Neuronal stem cell (in vitro differentiated cells): ENCODE data around the gene DPP9.
A peak's percentile ranks its signal among the peaks of the same experiment; 100 is the strongest.

Experiments used
- DNase-seq: peaks from one replicate; pipeline ENCODE4 v3.0.0-alpha.2; 2013; ENCODE audit warnings: low spot score
- H2AFZ ChIP-seq: one replicate; pipeline ENCODE4 v1.6.1; 2013; ENCODE audit warnings: mild to moderate bottlenecking, low read length, inconsistent platforms
- H2AK5ac ChIP-seq: 2 replicates; pipeline ENCODE4 v1.6.1; 2013; ENCODE audit warnings: low read depth, mild to moderate bottlenecking, inconsistent platforms, low read length, moderate library complexity, mixed read lengths
- H2BK120ac ChIP-seq: 2 replicates; pipeline ENCODE4 v1.6.1; 2013; ENCODE audit warnings: low read depth, mild to moderate bottlenecking, inconsistent platforms, low read length, moderate library complexity, mixed read lengths
- H2BK12ac ChIP-seq: one replicate; pipeline ENCODE4 v1.6.1; 2013; ENCODE audit warnings: low read length, inconsistent platforms
- H2BK15ac ChIP-seq: 2 replicates; pipeline ENCODE4 v1.6.1; 2013; ENCODE audit warnings: mild to moderate bottlenecking, low read length, inconsistent platforms, mixed read lengths
- H2BK5ac ChIP-seq: one replicate; pipeline ENCODE4 v1.6.1; 2013; ENCODE audit warnings: inconsistent platforms, mild to moderate bottlenecking, low read length, moderate library complexity
- H3K14ac ChIP-seq: one replicate; pipeline ENCODE4 v1.6.1; 2013; ENCODE audit warnings: low read length, inconsistent platforms
- H3K18ac ChIP-seq: 2 replicates; pipeline ENCODE4 v1.6.1; 2013; ENCODE audit warnings: low read length, inconsistent platforms
- H3K23ac ChIP-seq: 2 replicates; pipeline ENCODE4 v1.6.1; 2013; ENCODE audit warnings: low read depth, mild to moderate bottlenecking, mixed read lengths, low read length, inconsistent platforms; ENCODE audit not compliant: poor library complexity
- H3K27ac ChIP-seq: replicated peaks from 3 replicates; pipeline ENCODE4 v1.5.1; 2013; ENCODE audit warnings: low read length, inconsistent platforms
- H3K27me3 ChIP-seq, 3 experiments: 2 replicates each; pipeline ENCODE4 v1.6.1; 2013; ENCODE audit warnings: low read length in 3 of 3, mild to moderate bottlenecking in 2 of 3, inconsistent platforms in 1 of 3, low read depth in 1 of 3, mixed read lengths in 1 of 3, moderate library complexity in 1 of 3; ENCODE audit not compliant: control insufficient read depth in 3 of 3, insufficient read depth in 3 of 3
- H3K36me3 ChIP-seq, 2 donors: replicated peaks in 1 of 2; 2 replicates each; pipeline ENCODE4 v1.6.1; 2013; ENCODE audit warnings: low read length in 2 of 2; ENCODE audit not compliant: control insufficient read depth in 2 of 2, insufficient read depth in 2 of 2
- H3K4ac ChIP-seq: 2 replicates; pipeline ENCODE4 v1.6.1; 2013; ENCODE audit warnings: inconsistent platforms, mild to moderate bottlenecking, low read length, moderate library complexity
- H3K4me1 ChIP-seq, 2 donors: 1 replicate in 1 of 2; 2 replicates in 1 of 2; pipeline ENCODE4 v1.6.1; 2013; ENCODE audit warnings: low read length in 2 of 2, low read depth in 1 of 2; ENCODE audit not compliant: control insufficient read depth in 2 of 2, insufficient read depth in 1 of 2
- H3K4me2 ChIP-seq: one replicate; pipeline ENCODE4 v1.6.1; 2013; ENCODE audit warnings: mild to moderate bottlenecking, low read length, inconsistent platforms; ENCODE audit not compliant: insufficient read depth, poor library complexity, severe bottlenecking
- H3K4me3 ChIP-seq, 2 donors: 2 replicates each; pipeline ENCODE4 v1.5.1; 2013; ENCODE audit warnings: low read length in 2 of 2, mild to moderate bottlenecking in 2 of 2, inconsistent platforms in 1 of 2, moderate library complexity in 1 of 2
- H3K79me1 ChIP-seq: one replicate; pipeline ENCODE4 v1.6.1; 2013; ENCODE audit warnings: low read depth, mild to moderate bottlenecking, inconsistent platforms, low read length, moderate library complexity
- H3K9ac ChIP-seq: one replicate; pipeline ENCODE4 v1.6.1; 2013; ENCODE audit warnings: mild to moderate bottlenecking, low read depth, low read length, inconsistent platforms; ENCODE audit not compliant: poor library complexity
- H3K9me3 ChIP-seq, 2 donors: replicated peaks in 1 of 2; 2 replicates each; pipeline versions ENCODE3 to v1.6.1; 2013; ENCODE audit warnings: low read length in 2 of 2, mild to moderate bottlenecking in 2 of 2, inconsistent platforms in 1 of 2, low read depth in 1 of 2, mixed read lengths in 1 of 2, moderate library complexity in 1 of 2; ENCODE audit not compliant: control insufficient read depth in 2 of 2, insufficient read depth in 1 of 2
- H4K8ac ChIP-seq: one replicate; pipeline ENCODE4 v1.6.1; 2013; ENCODE audit warnings: low read depth, mild to moderate bottlenecking, inconsistent platforms, low read length, moderate library complexity
- H4K91ac ChIP-seq: one replicate; pipeline ENCODE4 v1.6.1; 2013; ENCODE audit warnings: low read length, low read depth, mild to moderate bottlenecking, inconsistent platforms; ENCODE audit not compliant: poor library complexity
- WGBS, 2 donors: extraction: QIAGEN DNeasy Blood & Tissue Kit; methylation state at CpG; one replicate each; pipeline ENCODE4 v1.1.7; 2013; ENCODE audit warnings: missing lambda C conversion rate in 2 of 2, mixed read lengths in 1 of 2; ENCODE audit not compliant: insufficient read length in 2 of 2, insufficient replicate concordance in 1 of 2; ENCODE audit errors: extremely low coverage in 2 of 2; 5-methylcytosine and 5-hydroxymethylcytosine counted together

The DPP9 gene

GRCh38 chr19:4691373-4691772, 32.3 kb downstream of the DPP9 start:
- Histone ChIP-seq H3K4me3 (no peak overlapping the region), H3K23ac (no peak overlapping the region), H2AK5ac (no peak overlapping the region), H2BK12ac (no peak overlapping the region), H3K9me3 (no peaks in the 10 kb centered on the region), H2BK120ac (no peak overlapping the region), H3K4me1 (no peaks in the 10 kb centered on the region), H3K4ac (no peak overlapping the region), H3K18ac (no peak overlapping the region), H3K79me1 (peaks cover 2% of the 10 kb centered on the region), H3K36me3 (peaks cover 47 to 89% of the 10 kb centered on the region in 2 donors), H2BK15ac (no peak overlapping the region), H4K8ac (no peak overlapping the region), H3K9ac (no peak overlapping the region), H2BK5ac (no peak overlapping the region), H3K4me2 (no peak overlapping the region), H2AFZ (no peak overlapping the region), H3K14ac (no peak overlapping the region), H3K27me3 (no peaks in the 10 kb centered on the region), H3K27ac (no peak overlapping the region), H4K91ac (no peak overlapping the region)
- no peak for DNase-seq
- WGBS, 2 donors = no CpG with 5 or more reads among the region's 9 CpGs

GRCh38 chr19:4690361-4690760, 33.3 kb downstream of the DPP9 start:
- Histone ChIP-seq H2BK5ac (no peak overlapping the region), H3K4me2 (no peak overlapping the region), H3K36me3 (peaks cover 42 to 88% of the 10 kb centered on the region in 2 donors), H2BK120ac (no peak overlapping the region), H4K8ac (peak overlapping the region; percentile 17), H2BK12ac (no peak overlapping the region), H3K9me3 (no peaks in the 10 kb centered on the region), H2BK15ac (no peak overlapping the region), H3K9ac (peak overlapping the region; percentile 4), H3K4me3 (peak overlapping the region in 1 of 2 donors; percentile 3), H3K14ac (peak overlapping the region; percentile 56), H3K4ac (no peak overlapping the region), H3K27ac (no peak overlapping the region), H4K91ac (no peak overlapping the region), H3K23ac (peak overlapping the region; percentile 85), H2AFZ (no peak overlapping the region), H3K4me1 (no peaks in the 10 kb centered on the region), H3K18ac (no peak overlapping the region), H2AK5ac (no peak overlapping the region), H3K79me1 (peaks cover 4% of the 10 kb centered on the region), H3K27me3 (no peaks in the 10 kb centered on the region)
- DNase-seq = no peak
- no CpG with 5 or more reads among the region's 13 CpGs for WGBS, 2 donors

GRCh38 chr19:4689403-4689802, 34.2 kb downstream of the DPP9 start:
- H3K23ac ChIP-seq = peak overlapping the region; percentile 8
- no peak overlapping the region for H3K4me2 ChIP-seq
- no peak overlapping the region for H3K4ac ChIP-seq
- no peak for DNase-seq
- no peak overlapping the region for H2BK5ac ChIP-seq
- no peaks in the 10 kb centered on the region for H3K4me1 ChIP-seq
- no peak overlapping the region for H3K9ac ChIP-seq
- H2AK5ac ChIP-seq = no peak overlapping the region
- no peak overlapping the region for H2BK120ac ChIP-seq
- no peak overlapping the region for H3K14ac ChIP-seq
- no peak overlapping the region for H2BK15ac ChIP-seq
- no peak overlapping the region for H4K91ac ChIP-seq
- H3K9me3 ChIP-seq = no peaks in the 10 kb centered on the region
- H4K8ac ChIP-seq = no peak overlapping the region
- peak overlapping the region in 1 of 2 donors; percentile 30 for H3K4me3 ChIP-seq
- peak overlapping the region; percentile 48 for H3K18ac ChIP-seq
- H2AFZ ChIP-seq = no peak overlapping the region
- H2BK12ac ChIP-seq = no peak overlapping the region
- H3K27ac ChIP-seq = no peak overlapping the region
- peaks cover 38 to 84% of the 10 kb centered on the region in 2 donors for H3K36me3 ChIP-seq
- no peaks in the 10 kb centered on the region for H3K27me3 ChIP-seq
- no CpG with 5 or more reads among the region's 19 CpGs for WGBS, 2 donors
- peaks cover 4% of the 10 kb centered on the region for H3K79me1 ChIP-seq

GRCh38 chr19:4688587-4688986, 35.1 kb downstream of the DPP9 start:
- no peaks in the 10 kb centered on the region for H3K9me3 ChIP-seq
- H3K23ac ChIP-seq = no peak overlapping the region
- WGBS, 2 donors = no CpG with 5 or more reads among the region's 26 CpGs
- peak overlapping the region; percentile 65 for H4K8ac ChIP-seq
- peaks cover 38 to 84% of the 10 kb centered on the region in 2 donors for H3K36me3 ChIP-seq
- H2AFZ ChIP-seq = no peak overlapping the region
- peaks cover 4% of the 10 kb centered on the region for H3K79me1 ChIP-seq
- no peaks in the 10 kb centered on the region for H3K4me1 ChIP-seq
- H2BK15ac ChIP-seq = no peak overlapping the region
- peak overlapping the region; percentile 44 for H3K9ac ChIP-seq
- H3K27ac ChIP-seq = no peak overlapping the region
- H4K91ac ChIP-seq = no peak overlapping the region
- no peak overlapping the region for H3K4me2 ChIP-seq
- no peak overlapping the region for H3K4me3 ChIP-seq
- no peak overlapping the region for H2BK5ac ChIP-seq
- H3K4ac ChIP-seq = no peak overlapping the region
- H2BK120ac ChIP-seq = no peak overlapping the region
- H3K18ac ChIP-seq = no peak overlapping the region
- H3K14ac ChIP-seq = no peak overlapping the region
- H2BK12ac ChIP-seq = no peak overlapping the region
- no peaks in the 10 kb centered on the region for H3K27me3 ChIP-seq
- H2AK5ac ChIP-seq = no peak overlapping the region
- no peak for DNase-seq
